Gastrocnemius medialis (tissue), 4 donors: ENCODE results near the gene RFX7.

Experiments used
- POLR2A ChIP-seq, 2 donors: fragments of 450-650 bp; IDR thresholded peaks; one replicate each; pipeline ENCODE4 v1.6.1; 2017; ENCODE audit warnings: antibody characterized with exemption in 2 of 2, mild to moderate bottlenecking in 2 of 2, moderate library complexity in 2 of 2
- TF ChIP-seq, protein P1 (sequence below), 5 experiments: fragments of 450-650 bp in 3 of 5; fragments of 200-600 bp in 2 of 5; sonication (generic) in 2 of 5; IDR thresholded peaks in 4 of 5; conservative IDR thresholded peaks in 1 of 5; 1 replicate in 4 of 5; 2 replicates in 1 of 5; pipeline ENCODE4 v1.5.1; 2016 to 2019; ENCODE audit warnings: antibody characterized with exemption in 5 of 5, mild to moderate bottlenecking in 3 of 5, moderate library complexity in 3 of 5

DNA sequence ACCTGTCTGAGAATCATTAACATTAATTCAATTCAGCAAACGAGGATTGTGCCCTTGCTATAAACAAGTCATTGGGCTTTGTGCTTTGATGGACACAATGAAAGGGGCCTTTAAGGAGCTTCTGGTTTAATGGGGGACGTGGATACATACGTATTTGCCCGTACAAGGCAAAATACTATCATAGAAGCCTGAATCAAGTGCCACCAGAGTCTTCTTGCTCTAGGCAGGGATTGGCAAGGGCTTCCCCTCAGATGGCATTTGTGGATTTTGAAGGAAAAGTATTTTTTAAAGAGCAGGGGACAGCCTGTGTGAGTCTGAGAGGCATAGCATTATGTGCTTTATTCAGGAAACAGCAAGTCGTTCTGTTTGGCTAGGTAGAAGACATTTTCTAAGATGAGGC lies 166.6 kb downstream of the RFX7 start:
- no peak for TF ChIP-seq POLR2A (IDR thresholded peaks at IDR 0.05)
- TF ChIP-seq, protein P1, sequence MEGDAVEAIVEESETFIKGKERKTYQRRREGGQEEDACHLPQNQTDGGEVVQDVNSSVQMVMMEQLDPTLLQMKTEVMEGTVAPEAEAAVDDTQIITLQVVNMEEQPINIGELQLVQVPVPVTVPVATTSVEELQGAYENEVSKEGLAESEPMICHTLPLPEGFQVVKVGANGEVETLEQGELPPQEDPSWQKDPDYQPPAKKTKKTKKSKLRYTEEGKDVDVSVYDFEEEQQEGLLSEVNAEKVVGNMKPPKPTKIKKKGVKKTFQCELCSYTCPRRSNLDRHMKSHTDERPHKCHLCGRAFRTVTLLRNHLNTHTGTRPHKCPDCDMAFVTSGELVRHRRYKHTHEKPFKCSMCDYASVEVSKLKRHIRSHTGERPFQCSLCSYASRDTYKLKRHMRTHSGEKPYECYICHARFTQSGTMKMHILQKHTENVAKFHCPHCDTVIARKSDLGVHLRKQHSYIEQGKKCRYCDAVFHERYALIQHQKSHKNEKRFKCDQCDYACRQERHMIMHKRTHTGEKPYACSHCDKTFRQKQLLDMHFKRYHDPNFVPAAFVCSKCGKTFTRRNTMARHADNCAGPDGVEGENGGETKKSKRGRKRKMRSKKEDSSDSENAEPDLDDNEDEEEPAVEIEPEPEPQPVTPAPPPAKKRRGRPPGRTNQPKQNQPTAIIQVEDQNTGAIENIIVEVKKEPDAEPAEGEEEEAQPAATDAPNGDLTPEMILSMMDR (IDR thresholded peaks at IDR 0.05 in 4 of 5, conservative IDR thresholded peaks at IDR 0.05 in 1 of 5), result no peak
